Endothelial cell of umbilical vein (primary cell): ENCODE measurements around the gene TCERG1L. TPM values are rescaled to one million over a fixed set of nuclear protein-coding genes. Genes with fewer than 3 reads are reported as not detected.

Source experiments
- BruUV-seq: library from RNA; stranded (reverse); fragments of 400-500 nt; replicated peaks from 2 replicates; lab custom pipeline; 2021; lab: Mats Ljungman, UMichigan
- CTCF ChIA-PET: fragments of 300-600, 350-600 bp; sonication (Branson Sonifier 250); formaldehyde crosslinking; loops from one replicate; lab custom pipeline; 2021; ENCODE audit warnings: antibody characterized with exemption, inconsistent platforms; lab: Charles Lee
- POLR2A ChIA-PET: fragments of 300-600, 350-600 bp; sonication (Branson Sonifier 250); formaldehyde crosslinking; loops from one replicate; lab custom pipeline; 2021; ENCODE audit warnings: antibody characterized with exemption, inconsistent platforms; lab: Charles Lee
- DNase-seq: peaks from one replicate; pipeline ENCODE4 v3.0.0-alpha.2; 2011; ENCODE audit warnings: low read depth, low spot score
- FAIRE-seq: peaks from 2 replicates; lab custom pipeline; 2011; peaks lifted over from hg19 to GRCh38; lab: Jason Lieb, UNC
- H2AFZ ChIP-seq: 2 replicates; pipeline ENCODE4 v1.6.0; 2012; ENCODE audit warnings: low read depth, low read length, control low read depth, inconsistent platforms
- H3K27ac ChIP-seq: 2 replicates; pipeline ENCODE4 v1.5.1; 2011; ENCODE audit warnings: low read depth, mild to moderate bottlenecking, control low read depth, low read length, moderate library complexity; ENCODE audit not compliant: insufficient read depth
- H3K27me3 ChIP-seq, 2 experiments: 2 replicates each; pipeline versions ENCODE4 v1.6.0 to v1.6.1; 2011; ENCODE audit warnings: low read length in 2 of 2, mixed read lengths in 1 of 2; ENCODE audit not compliant: control insufficient read depth in 2 of 2, insufficient read depth in 2 of 2
- H3K36me3 ChIP-seq, 2 experiments: 2 replicates in 1 of 2; 3 replicates in 1 of 2; pipeline ENCODE4 v1.5.1; 2011; ENCODE audit warnings: low read length in 2 of 2, mild to moderate bottlenecking in 1 of 2, moderate library complexity in 1 of 2; ENCODE audit not compliant: control insufficient read depth in 2 of 2, insufficient read depth in 2 of 2; ENCODE audit errors: extremely low read depth in 1 of 2
- H3K4me1 ChIP-seq: 3 replicates; pipeline ENCODE4 v1.5.1; 2011; ENCODE audit warnings: mild to moderate bottlenecking, low read length; ENCODE audit not compliant: control insufficient read depth, insufficient read depth; ENCODE audit errors: extremely low read depth
- H3K4me2 ChIP-seq: 2 replicates; pipeline ENCODE4 v1.6.1; 2011; ENCODE audit warnings: low read length, control low read depth, mixed read lengths; ENCODE audit not compliant: insufficient read depth
- H3K4me3 ChIP-seq, 3 experiments: fragments of 200-600 bp in 1 of 3; sonication (generic), shearing (Covaris generic) in 1 of 3; replicated peaks in 1 of 3; 2 replicates each; pipeline ENCODE4 v1.5.1; 2011 to 2016; ENCODE audit warnings: control low read depth in 3 of 3, low read length in 3 of 3, mild to moderate bottlenecking in 2 of 3, inconsistent platforms in 1 of 3, low read depth in 1 of 3, moderate library complexity in 1 of 3; ENCODE audit not compliant: insufficient read depth in 1 of 3
- H3K79me2 ChIP-seq: 2 replicates; pipeline ENCODE4 v1.6.0; 2012; ENCODE audit warnings: low read length, inconsistent platforms; ENCODE audit not compliant: control insufficient read depth, insufficient read depth
- H3K9ac ChIP-seq: replicated peaks from 2 replicates; pipeline ENCODE3; 2011; ENCODE audit warnings: low read length, control low read depth; ENCODE audit not compliant: insufficient read depth; ENCODE audit errors: extremely low read depth
- H3K9me1 ChIP-seq: replicated peaks from 3 replicates; pipeline ENCODE4 v1.6.0; 2011; ENCODE audit warnings: mild to moderate bottlenecking, low read length; ENCODE audit not compliant: control insufficient read depth, insufficient read depth; ENCODE audit errors: extremely low read depth
- H3K9me3 ChIP-seq: replicated peaks from 2 replicates; pipeline ENCODE4 v1.5.1; 2012; ENCODE audit warnings: low read length, inconsistent platforms; ENCODE audit not compliant: control insufficient read depth, insufficient read depth
- H4K20me1 ChIP-seq: replicated peaks from 2 replicates; pipeline ENCODE3; 2011; ENCODE audit warnings: mild to moderate bottlenecking, low read length; ENCODE audit not compliant: control insufficient read depth, insufficient read depth; ENCODE audit errors: extremely low read depth
- EZH2 ChIP-seq: IDR thresholded peaks from 2 replicates; pipeline ENCODE4 v1.6.1; 2012; ENCODE audit warnings: borderline replicate concordance, low read depth, mild to moderate bottlenecking, moderate library complexity, low read length, inconsistent platforms; ENCODE audit not compliant: severe bottlenecking
- FOS ChIP-seq: IDR thresholded peaks from 2 replicates; pipeline ENCODE4 v1.6.1; 2011; ENCODE audit warnings: mild to moderate bottlenecking, low read length, moderate library complexity, borderline replicate concordance; ENCODE audit not compliant: insufficient read depth
- GATA2 ChIP-seq: IDR thresholded peaks from 2 replicates; pipeline ENCODE4 v1.7.0; 2011; ENCODE audit warnings: low read depth, mild to moderate bottlenecking, moderate library complexity, mixed read lengths, low read length; ENCODE audit not compliant: insufficient read length, insufficient read depth
- JUN ChIP-seq: IDR thresholded peaks from 2 replicates; pipeline ENCODE4 v1.6.1; 2011; ENCODE audit warnings: borderline replicate concordance, low read depth; ENCODE audit not compliant: insufficient read length, insufficient read depth
- MYC ChIP-seq: IDR thresholded peaks from one replicate; pipeline ENCODE4 v1.6.1; 2011; ENCODE audit warnings: mild to moderate bottlenecking, low read depth, low read length
- POLR2A ChIP-seq: IDR thresholded peaks from 2 replicates; pipeline ENCODE4 v1.6.1; 2012; ENCODE audit warnings: low read depth, mild to moderate bottlenecking, control low read depth, low read length
- POLR2AphosphoS5 ChIP-seq: IDR thresholded peaks from 2 replicates; pipeline ENCODE4 v1.6.1; 2012; ENCODE audit warnings: low read depth, mild to moderate bottlenecking, control low read depth, low read length, moderate library complexity; ENCODE audit not compliant: insufficient read depth
- dilution Hi-C: fragments of 300-500 bp; cut with MboI; formaldehyde crosslinking; loops from one replicate; pipeline ENCODE4 v1.15.0; 2019; ENCODE audit warnings: low sequenced_read_pairs; ENCODE audit not compliant: extremely low pct_ligation_motif_present
- intact Hi-C: fragments of 100-400 bp; cut with micrococcal nuclease; formaldehyde crosslinking; loops from one replicate; pipeline ENCODE4 v1.10.0; 2022
- polyA plus RNA-seq, 4 experiments: library from polyadenylated mRNA; depleted of rRNA in 3 of 4; stranded (reverse) in 3 of 4; unstranded in 1 of 4; fragments of >200 nt; gene quantifications; 2 replicates each; pipeline versions ENCODE4 v1.2.1 to v1.2.3, GENCODE V29; 2011 to 2012; ENCODE audit warnings: missing spikeins in 1 of 4
- total RNA-seq: library from RNA; stranded (reverse); gene quantifications from 2 replicates; pipeline ENCODE4 v1.2.3, GENCODE V29; 2021
- TF ChIP-seq, protein P1 (sequence below), 2 donors: IDR thresholded peaks; 1 replicate in 1 of 2; 2 replicates in 1 of 2; pipeline ENCODE4 v1.5.1; 2011; ENCODE audit warnings: low read length in 2 of 2, mild to moderate bottlenecking in 2 of 2, moderate library complexity in 2 of 2, control low read depth in 1 of 2, inconsistent platforms in 1 of 2, low read depth in 1 of 2; ENCODE audit not compliant: insufficient read depth in 1 of 2; ENCODE audit errors: extremely low read depth in 1 of 2

Gene TCERG1L
- total and polyA plus RNA-seq, 2 donors (not counting 3 experiments of a cell fraction or from before 2014, with no cell fraction given): not detected

DNA sequence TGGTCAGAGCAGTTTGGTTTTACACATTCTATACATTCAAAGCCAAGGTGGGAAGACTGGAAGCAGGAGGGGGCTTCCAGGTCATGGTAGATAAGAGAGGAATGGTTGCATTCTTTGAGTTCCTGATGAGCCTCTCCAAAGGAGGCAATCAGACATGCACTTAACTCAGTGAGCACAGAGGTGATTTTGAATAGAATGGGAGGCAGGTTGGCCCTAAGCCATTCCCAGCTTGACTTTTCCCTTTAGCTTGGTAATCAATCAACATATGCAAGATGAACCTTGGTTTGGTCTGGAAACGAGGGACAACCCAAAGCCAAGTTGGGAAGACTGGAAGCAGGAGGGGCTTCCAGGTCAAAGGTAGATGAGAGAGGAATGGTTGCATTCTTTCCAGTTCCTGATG, 31.4 kb downstream of the TCERG1L start:
- TF ChIP-seq POLR2AphosphoS5 (no peak), FOS (no peak), EZH2 (no peak), POLR2A (no peak), MYC (no peak), JUN (no peak), GATA2 (no peak)
- TF ChIP-seq, protein P1, sequence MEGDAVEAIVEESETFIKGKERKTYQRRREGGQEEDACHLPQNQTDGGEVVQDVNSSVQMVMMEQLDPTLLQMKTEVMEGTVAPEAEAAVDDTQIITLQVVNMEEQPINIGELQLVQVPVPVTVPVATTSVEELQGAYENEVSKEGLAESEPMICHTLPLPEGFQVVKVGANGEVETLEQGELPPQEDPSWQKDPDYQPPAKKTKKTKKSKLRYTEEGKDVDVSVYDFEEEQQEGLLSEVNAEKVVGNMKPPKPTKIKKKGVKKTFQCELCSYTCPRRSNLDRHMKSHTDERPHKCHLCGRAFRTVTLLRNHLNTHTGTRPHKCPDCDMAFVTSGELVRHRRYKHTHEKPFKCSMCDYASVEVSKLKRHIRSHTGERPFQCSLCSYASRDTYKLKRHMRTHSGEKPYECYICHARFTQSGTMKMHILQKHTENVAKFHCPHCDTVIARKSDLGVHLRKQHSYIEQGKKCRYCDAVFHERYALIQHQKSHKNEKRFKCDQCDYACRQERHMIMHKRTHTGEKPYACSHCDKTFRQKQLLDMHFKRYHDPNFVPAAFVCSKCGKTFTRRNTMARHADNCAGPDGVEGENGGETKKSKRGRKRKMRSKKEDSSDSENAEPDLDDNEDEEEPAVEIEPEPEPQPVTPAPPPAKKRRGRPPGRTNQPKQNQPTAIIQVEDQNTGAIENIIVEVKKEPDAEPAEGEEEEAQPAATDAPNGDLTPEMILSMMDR (IDR thresholded peaks at IDR 0.05; ENCODE audit: extremely low read depth in 1 of 2, insufficient read depth in 1 of 2, low read depth in 1 of 2, low read length in 2 of 2): no peak

More for the DNA sequence above, 31.4 kb downstream of the TCERG1L start:
- Histone ChIP-seq H3K9me1 (no peaks in the 10 kb centered on the region), H2AFZ (no peak overlapping the region), H3K36me3 (no peaks in the 10 kb centered on the region), H3K79me2 (no peaks in the 10 kb centered on the region), H3K27ac (no peak overlapping the region), H3K9ac (no peak overlapping the region), H3K4me1 (no peaks in the 10 kb centered on the region), H4K20me1 (no peaks in the 10 kb centered on the region), H3K9me3 (peaks cover 4% of the 10 kb centered on the region), H3K4me2 (no peak overlapping the region), H3K4me3 (no peak overlapping the region), H3K27me3 (no peaks in the 10 kb centered on the region)
- intact Hi-C loops (no loop called here), dilution Hi-C loops (no loop called here)
- FAIRE-seq: no peak
- POLR2A ChIA-PET: no interaction called here
- no TSS peak for BruUV-seq
- DNase-seq: no peak
- CTCF ChIA-PET: no interaction called here
